Fibroblast of pulmonary artery (primary cell): ENCODE data around the gene R3HDM2.

Experiments
- DNase-seq: peaks from one replicate; pipeline ENCODE4 v3.0.0-alpha.2; 2010; ENCODE audit warnings: low read depth
- H3K4me3 ChIP-seq: replicated peaks from 2 replicates; pipeline ENCODE4 v1.5.1; 2011; ENCODE audit warnings: low read depth, mild to moderate bottlenecking, control low read depth, low read length, moderate library complexity
- TF ChIP-seq, protein P1 (sequence below): IDR thresholded peaks from 2 replicates; pipeline ENCODE4 v1.5.1; 2011; ENCODE audit warnings: mild to moderate bottlenecking, control low read depth, low read length, inconsistent platforms; ENCODE audit errors: missing control alignments

R3HDM2 gene

DNA sequence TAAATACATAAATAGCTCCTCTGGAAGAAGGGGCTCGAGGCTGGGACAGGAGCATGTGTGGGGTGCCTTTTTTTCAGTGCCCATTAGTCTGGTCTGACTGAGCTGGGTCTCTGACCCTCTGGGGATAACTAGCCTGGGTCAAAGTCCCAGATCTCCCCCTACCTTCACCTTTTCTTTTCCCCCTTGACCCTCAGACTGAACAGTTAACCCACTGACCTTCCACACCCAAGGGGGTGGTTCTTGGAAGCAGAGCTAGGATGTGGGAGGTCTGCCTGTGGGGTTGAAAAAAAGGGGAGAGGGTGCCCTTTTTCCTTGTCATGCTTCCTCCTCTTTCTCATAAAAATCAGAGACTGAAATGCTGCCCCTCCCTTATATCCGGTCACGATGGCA is 27.8 kb upstream of the R3HDM2 start:
- DNase-seq = no peak
- TF ChIP-seq, protein P1, sequence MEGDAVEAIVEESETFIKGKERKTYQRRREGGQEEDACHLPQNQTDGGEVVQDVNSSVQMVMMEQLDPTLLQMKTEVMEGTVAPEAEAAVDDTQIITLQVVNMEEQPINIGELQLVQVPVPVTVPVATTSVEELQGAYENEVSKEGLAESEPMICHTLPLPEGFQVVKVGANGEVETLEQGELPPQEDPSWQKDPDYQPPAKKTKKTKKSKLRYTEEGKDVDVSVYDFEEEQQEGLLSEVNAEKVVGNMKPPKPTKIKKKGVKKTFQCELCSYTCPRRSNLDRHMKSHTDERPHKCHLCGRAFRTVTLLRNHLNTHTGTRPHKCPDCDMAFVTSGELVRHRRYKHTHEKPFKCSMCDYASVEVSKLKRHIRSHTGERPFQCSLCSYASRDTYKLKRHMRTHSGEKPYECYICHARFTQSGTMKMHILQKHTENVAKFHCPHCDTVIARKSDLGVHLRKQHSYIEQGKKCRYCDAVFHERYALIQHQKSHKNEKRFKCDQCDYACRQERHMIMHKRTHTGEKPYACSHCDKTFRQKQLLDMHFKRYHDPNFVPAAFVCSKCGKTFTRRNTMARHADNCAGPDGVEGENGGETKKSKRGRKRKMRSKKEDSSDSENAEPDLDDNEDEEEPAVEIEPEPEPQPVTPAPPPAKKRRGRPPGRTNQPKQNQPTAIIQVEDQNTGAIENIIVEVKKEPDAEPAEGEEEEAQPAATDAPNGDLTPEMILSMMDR = no peak
- peak overlapping the region; percentile 79 for H3K4me3 ChIP-seq

DNA sequence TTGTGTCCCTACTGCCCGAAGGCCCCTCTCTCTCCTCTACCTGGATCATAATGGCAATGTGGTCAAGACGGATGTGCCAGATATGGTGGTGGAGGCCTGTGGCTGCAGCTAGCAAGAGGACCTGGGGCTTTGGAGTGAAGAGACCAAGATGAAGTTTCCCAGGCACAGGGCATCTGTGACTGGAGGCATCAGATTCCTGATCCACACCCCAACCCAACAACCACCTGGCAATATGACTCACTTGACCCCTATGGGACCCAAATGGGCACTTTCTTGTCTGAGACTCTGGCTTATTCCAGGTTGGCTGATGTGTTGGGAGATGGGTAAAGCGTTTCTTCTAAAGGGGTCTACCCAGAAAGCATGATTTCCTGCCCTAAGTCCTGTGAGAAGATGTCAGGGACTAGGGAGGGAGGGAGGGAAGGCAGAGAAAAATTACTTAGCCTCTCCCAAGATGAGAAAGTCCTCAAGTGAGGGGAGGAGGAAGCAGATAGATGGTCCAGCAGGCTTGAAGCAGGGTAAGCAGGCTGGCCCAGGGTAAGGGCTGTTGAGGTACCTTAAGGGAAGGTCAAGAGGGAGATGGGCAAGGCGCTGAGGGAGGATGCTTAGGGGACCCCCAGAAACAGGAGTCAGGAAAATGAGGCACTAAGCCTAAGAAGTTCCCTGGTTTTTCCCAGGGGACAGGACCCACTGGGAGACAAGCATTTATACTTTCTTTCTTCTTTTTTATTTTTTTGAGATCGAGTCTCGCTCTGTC is 26.1 kb upstream of the R3HDM2 start:
- TF ChIP-seq, protein P1 = no peak
- DNase-seq = no peak
- no peak overlapping the region for H3K4me3 ChIP-seq

GRCh38 chr12:57456145-57456700 is 25.4 kb upstream of the R3HDM2 start:
- H3K4me3 ChIP-seq = no peak overlapping the region
- DNase-seq = peak; percentile 47
- TF ChIP-seq, protein P1 = peak; percentile 70

DNA sequence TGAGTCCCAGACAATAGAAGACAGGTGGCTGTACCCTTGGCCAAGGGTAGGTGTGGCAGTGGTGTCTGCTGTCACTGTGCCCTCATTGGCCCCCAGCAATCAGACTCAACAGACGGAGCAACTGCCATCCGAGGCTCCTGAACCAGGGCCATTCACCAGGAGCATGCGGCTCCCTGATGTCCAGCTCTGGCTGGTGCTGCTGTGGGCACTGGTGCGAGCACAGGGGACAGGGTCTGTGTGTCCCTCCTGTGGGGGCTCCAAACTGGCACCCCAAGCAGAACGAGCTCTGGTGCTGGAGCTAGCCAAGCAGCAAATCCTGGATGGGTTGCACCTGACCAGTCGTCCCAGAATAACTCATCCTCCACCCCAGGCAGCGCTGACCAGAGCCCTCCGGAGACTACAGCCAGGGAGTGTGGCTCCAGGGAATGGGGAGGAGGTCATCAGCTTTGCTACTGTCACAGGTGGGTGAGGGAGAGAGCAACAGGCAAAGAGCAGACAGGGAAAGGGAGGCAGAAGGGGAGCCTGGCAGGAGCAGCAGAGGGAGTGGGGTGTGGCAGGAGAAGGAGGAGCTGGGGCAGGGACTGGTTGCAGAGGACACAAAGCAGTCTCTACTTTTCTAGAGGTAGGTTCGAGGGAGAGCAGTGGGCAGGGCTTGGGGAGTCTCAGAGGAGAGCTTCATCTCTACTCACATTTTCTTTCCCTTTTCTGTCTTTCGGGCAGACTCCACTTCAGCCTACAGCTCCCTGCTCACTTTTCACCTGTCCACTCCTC is 24.7 kb upstream of the R3HDM2 start:
- TF ChIP-seq, protein P1 = no peak
- H3K4me3 ChIP-seq = no peak overlapping the region
- no peak for DNase-seq

GRCh38 chr12:57454566-57455373 is 23.9 kb upstream of the R3HDM2 start, which contains the start of gene INHBE:
Gene INHBE, plus strand, starts transcription at chr12:57455307. Its CDS starts 230 bp downstream, at chr12:57455537.
- TF ChIP-seq, protein P1 = no peak
- no peak within 1 kb of the TSS for H3K4me3 ChIP-seq
- peak; percentile 73 for DNase-seq

- TF ChIP-seq, protein P1 = no peak
- no peak for DNase-seq
Observed at GRCh38 chr12:57454213-57454565, 23.3 kb upstream of the R3HDM2 start.

More at GRCh38 chr12:57454213-57454565, 23.3 kb upstream of the R3HDM2 start:
- no peak overlapping the region for H3K4me3 ChIP-seq
